Trophoblast cell (in vitro differentiated cells and primary cell): Measurements from ENCODE around the gene ABLIM2.

Source experiments
- DNase-seq, 2 donors: peaks; one replicate each; pipeline ENCODE4 v3.0.0-alpha.2; 2016
- H2AFZ ChIP-seq: 2 replicates; pipeline ENCODE4 v1.6.1; 2013; ENCODE audit warnings: low read length, moderate library complexity, mild to moderate bottlenecking; ENCODE audit not compliant: insufficient read depth, poor library complexity
- H2AK5ac ChIP-seq: 2 replicates; pipeline ENCODE4 v1.6.1; 2013; ENCODE audit warnings: mild to moderate bottlenecking, low read length
- H2BK120ac ChIP-seq: 2 replicates; pipeline ENCODE4 v1.6.1; 2013; ENCODE audit warnings: low read length, mild to moderate bottlenecking, moderate library complexity; ENCODE audit not compliant: insufficient read depth, poor library complexity
- H2BK12ac ChIP-seq: 2 replicates; pipeline ENCODE4 v1.6.1; 2013; ENCODE audit warnings: mild to moderate bottlenecking, low read length, moderate library complexity
- H2BK5ac ChIP-seq: 2 replicates; pipeline ENCODE4 v1.6.1; 2013; ENCODE audit warnings: low read length, low read depth, moderate library complexity, mild to moderate bottlenecking; ENCODE audit not compliant: poor library complexity
- H3K14ac ChIP-seq: 2 replicates; pipeline ENCODE4 v1.6.1; 2013; ENCODE audit warnings: mild to moderate bottlenecking, low read length
- H3K18ac ChIP-seq: 2 replicates; pipeline ENCODE4 v1.6.1; 2013; ENCODE audit warnings: mild to moderate bottlenecking, low read length
- H3K23ac ChIP-seq: 2 replicates; pipeline ENCODE4 v1.6.1; 2013; ENCODE audit warnings: low read length
- H3K27ac ChIP-seq: 2 replicates; pipeline ENCODE4 v1.5.1; 2013; ENCODE audit warnings: low read depth, mild to moderate bottlenecking, inconsistent platforms, low read length, moderate library complexity
- H3K27me3 ChIP-seq: 2 replicates; pipeline ENCODE4 v1.6.1; 2013; ENCODE audit warnings: inconsistent platforms, mild to moderate bottlenecking, low read length, moderate library complexity; ENCODE audit not compliant: insufficient read depth
- H3K36me3 ChIP-seq, 2 experiments: 1 replicate in 1 of 2; 2 replicates in 1 of 2; pipeline ENCODE4 v1.6.1; 2013; ENCODE audit warnings: low read length in 2 of 2, mild to moderate bottlenecking in 2 of 2, moderate library complexity in 1 of 2; ENCODE audit not compliant: insufficient read depth in 2 of 2, control insufficient read depth in 1 of 2
- H3K4ac ChIP-seq: 2 replicates; pipeline ENCODE4 v1.6.1; 2013; ENCODE audit warnings: low read depth, mild to moderate bottlenecking, low read length, moderate library complexity
- H3K4me1 ChIP-seq, 2 experiments: 1 replicate in 1 of 2; 2 replicates in 1 of 2; pipeline ENCODE4 v1.6.1; 2013; ENCODE audit warnings: low read length in 2 of 2, mild to moderate bottlenecking in 2 of 2, moderate library complexity in 1 of 2; ENCODE audit not compliant: insufficient read depth in 2 of 2, control insufficient read depth in 1 of 2
- H3K4me2 ChIP-seq: 2 replicates; pipeline ENCODE4 v1.6.1; 2013; ENCODE audit warnings: inconsistent platforms, mild to moderate bottlenecking, low read length, moderate library complexity
- H3K4me3 ChIP-seq: 2 replicates; pipeline ENCODE4 v1.5.1; 2013; ENCODE audit warnings: mild to moderate bottlenecking, low read depth, low read length, inconsistent platforms
- H3K79me1 ChIP-seq: one replicate; pipeline ENCODE4 v1.6.1; 2013; ENCODE audit warnings: low read length
- H3K79me2 ChIP-seq: 2 replicates; pipeline ENCODE4 v1.6.1; 2013; ENCODE audit warnings: low read length, mild to moderate bottlenecking; ENCODE audit not compliant: control insufficient read depth, insufficient read depth, poor library complexity
- H3K9ac ChIP-seq: 2 replicates; pipeline ENCODE4 v1.6.1; 2013; ENCODE audit warnings: mild to moderate bottlenecking, low read length
- H3K9me3 ChIP-seq: 2 replicates; pipeline ENCODE4 v1.6.1; 2013; ENCODE audit warnings: low read depth, mild to moderate bottlenecking, control low read depth, inconsistent platforms, low read length; ENCODE audit not compliant: insufficient read depth
- H4K12ac ChIP-seq: 2 replicates; pipeline ENCODE4 v1.6.1; 2013; ENCODE audit warnings: low read depth, mild to moderate bottlenecking, low read length, moderate library complexity
- H4K8ac ChIP-seq: 2 replicates; pipeline ENCODE4 v1.6.1; 2013; ENCODE audit warnings: low read depth, mild to moderate bottlenecking, low read length, moderate library complexity
- H4K91ac ChIP-seq: one replicate; pipeline ENCODE4 v1.6.1; 2013; ENCODE audit warnings: low read depth, mild to moderate bottlenecking, low read length, moderate library complexity
- WGBS: extraction: QIAGEN DNeasy Blood & Tissue Kit; methylation state at CpG from one replicate; pipeline ENCODE4 v1.1.7; 2013; ENCODE audit warnings: missing lambda C conversion rate; ENCODE audit not compliant: insufficient read length, insufficient coverage; ENCODE audit errors: extremely low coverage; 5-methylcytosine and 5-hydroxymethylcytosine counted together

The ABLIM2 gene

GRCh38 chr4:7939377-7940108 is 219.1 kb downstream of the ABLIM2 start, which contains the start of gene AFAP1:
TSS of gene AFAP1 (minus strand) at chr4:7939861. CDS start at chr4:7872078, 67,783 bp downstream.
- H4K12ac ChIP-seq = peak within 1 kb of the TSS; percentile 94
- no peaks in the 10 kb centered on the region for H3K36me3 ChIP-seq
- peak within 1 kb of the TSS; percentile 95 for H2BK5ac ChIP-seq
- H3K23ac ChIP-seq = no peak within 1 kb of the TSS
- no CpG with 5 or more reads among the region's 96 CpGs for WGBS
- peaks cover 25% of the 10 kb centered on the region for H3K79me1 ChIP-seq
- peak within 1 kb of the TSS; percentile 93 for H3K4me3 ChIP-seq
- H2BK120ac ChIP-seq = peak within 1 kb of the TSS; percentile 97
- H3K9ac ChIP-seq = peak within 1 kb of the TSS; percentile 79
- H3K4me1 ChIP-seq = peaks cover 20 to 27% of the 10 kb centered on the region in 2 experiments
- DNase-seq = peak; percentile 85 to 93
- peak within 1 kb of the TSS; percentile 97 for H3K18ac ChIP-seq
- peak within 1 kb of the TSS; percentile 92 for H2AFZ ChIP-seq
- peaks cover 14% of the 10 kb centered on the region for H3K79me2 ChIP-seq
- peak within 1 kb of the TSS; percentile 83 for H3K4me2 ChIP-seq
- H3K27ac ChIP-seq = peak within 1 kb of the TSS; percentile 79
- H2AK5ac ChIP-seq = peak within 1 kb of the TSS; percentile 97
- H3K4ac ChIP-seq = peak within 1 kb of the TSS; percentile 99
- peak within 1 kb of the TSS; percentile 98 for H4K8ac ChIP-seq
- peak within 1 kb of the TSS; percentile 96 for H2BK12ac ChIP-seq
- peak within 1 kb of the TSS; percentile 100 for H3K14ac ChIP-seq
- no peaks in the 10 kb centered on the region for H3K27me3 ChIP-seq
- peak within 1 kb of the TSS; percentile 98 for H4K91ac ChIP-seq
- H3K9me3 ChIP-seq = no peaks in the 10 kb centered on the region

GRCh38 chr4:7938609-7939376 is 219.8 kb downstream of the ABLIM2 start:
- peak overlapping the region; percentile 99 for H3K4ac ChIP-seq
- peak overlapping the region; percentile 90 for H4K8ac ChIP-seq
- peaks cover 20 to 34% of the 10 kb centered on the region in 2 experiments for H3K4me1 ChIP-seq
- peak overlapping the region; percentile 97 for H4K91ac ChIP-seq
- H3K4me2 ChIP-seq = peak overlapping the region; percentile 83
- H3K79me1 ChIP-seq = peaks cover 25% of the 10 kb centered on the region
- peak overlapping the region; percentile 97 for H3K18ac ChIP-seq
- H3K9ac ChIP-seq = peak overlapping the region; percentile 79
- H4K12ac ChIP-seq = peak overlapping the region; percentile 88
- peak overlapping the region; percentile 95 for H2BK5ac ChIP-seq
- peak overlapping the region; percentile 91 for H2BK120ac ChIP-seq
- H3K27ac ChIP-seq = peak overlapping the region; percentile 78
- no peaks in the 10 kb centered on the region for H3K36me3 ChIP-seq
- peaks cover 14% of the 10 kb centered on the region for H3K79me2 ChIP-seq
- DNase-seq = peak; percentile 14 to 40
- no peaks in the 10 kb centered on the region for H3K9me3 ChIP-seq
- H3K23ac ChIP-seq = no peak overlapping the region
- WGBS = no CpG with 5 or more reads among the region's 75 CpGs
- H3K14ac ChIP-seq = peak overlapping the region; percentile 100
- H2AFZ ChIP-seq = peak overlapping the region; percentile 88
- H2AK5ac ChIP-seq = peak overlapping the region; percentile 97
- peak overlapping the region; percentile 93 for H3K4me3 ChIP-seq
- H3K27me3 ChIP-seq = no peaks in the 10 kb centered on the region
- H2BK12ac ChIP-seq = peak overlapping the region; percentile 62

DNA sequence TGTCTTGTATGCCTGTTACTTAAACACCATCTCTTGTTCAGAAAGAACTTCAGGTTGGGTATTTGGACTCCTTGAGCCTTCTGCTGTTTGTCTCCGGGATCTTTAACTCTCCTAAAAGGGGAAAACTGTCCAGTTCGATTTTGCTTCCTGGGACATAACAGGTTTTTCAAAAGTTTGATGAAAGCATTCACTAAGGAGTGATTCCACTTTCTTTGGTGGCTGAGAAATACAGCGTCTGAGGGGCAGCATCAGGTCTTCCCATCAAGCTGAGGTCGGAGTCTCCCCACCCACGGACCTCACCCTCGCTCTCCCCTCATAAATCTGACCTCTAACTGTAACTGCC is 220.4 kb downstream of the ABLIM2 start:
- H3K79me2 ChIP-seq = peaks cover 14% of the 10 kb centered on the region
- H3K18ac ChIP-seq = no peak overlapping the region
- H3K27ac ChIP-seq = no peak overlapping the region
- H2AFZ ChIP-seq = no peak overlapping the region
- H3K9ac ChIP-seq = peak overlapping the region; percentile 49
- no peak for DNase-seq
- H3K4me1 ChIP-seq = peaks cover 20 to 36% of the 10 kb centered on the region in 2 experiments
- no peak overlapping the region for H2BK12ac ChIP-seq
- no CpG with 5 or more reads among the region's 6 CpGs for WGBS
- H2BK5ac ChIP-seq = no peak overlapping the region
- H3K79me1 ChIP-seq = peaks cover 25% of the 10 kb centered on the region
- H2AK5ac ChIP-seq = no peak overlapping the region
- no peak overlapping the region for H4K8ac ChIP-seq
- no peaks in the 10 kb centered on the region for H3K9me3 ChIP-seq
- no peak overlapping the region for H4K12ac ChIP-seq
- H3K36me3 ChIP-seq = no peaks in the 10 kb centered on the region
- no peak overlapping the region for H3K23ac ChIP-seq
- H3K27me3 ChIP-seq = no peaks in the 10 kb centered on the region
- H4K91ac ChIP-seq = no peak overlapping the region
- H3K4me3 ChIP-seq = peak overlapping the region; percentile 93
- H3K14ac ChIP-seq = no peak overlapping the region
- H2BK120ac ChIP-seq = no peak overlapping the region
- peak overlapping the region; percentile 83 for H3K4me2 ChIP-seq
- peak overlapping the region; percentile 49 for H3K4ac ChIP-seq

DNA sequence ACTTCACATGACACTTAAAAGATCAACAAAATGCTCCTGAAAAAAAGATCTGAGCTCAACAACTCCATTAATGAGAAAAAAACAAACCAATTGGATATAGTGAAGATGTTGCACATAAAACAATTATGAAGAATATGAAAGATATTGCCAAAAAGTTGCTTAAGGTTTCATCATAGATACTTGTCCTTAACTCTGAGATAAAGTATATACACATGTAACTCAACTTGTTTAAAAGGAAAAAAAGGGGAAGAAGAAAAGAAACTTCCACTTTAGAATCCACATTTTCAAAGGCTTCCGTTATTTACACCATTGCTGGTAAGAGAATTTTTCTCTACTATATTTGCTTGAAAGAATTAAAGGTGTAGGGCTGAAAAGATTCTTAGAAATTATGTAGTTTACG is 221.6 kb downstream of the ABLIM2 start:
- Histone ChIP-seq H2AFZ (no peak overlapping the region), H3K4me1 (peaks cover 20 to 33% of the 10 kb centered on the region in 2 experiments), H2BK5ac (no peak overlapping the region), H3K18ac (no peak overlapping the region), H3K36me3 (no peaks in the 10 kb centered on the region), H3K4me3 (no peak overlapping the region), H2BK120ac (no peak overlapping the region), H3K27ac (no peak overlapping the region), H3K79me2 (peaks cover 17% of the 10 kb centered on the region), H3K9ac (no peak overlapping the region), H3K9me3 (no peaks in the 10 kb centered on the region), H3K79me1 (peaks cover 25% of the 10 kb centered on the region), H2AK5ac (no peak overlapping the region), H4K91ac (no peak overlapping the region), H3K27me3 (no peaks in the 10 kb centered on the region), H3K4me2 (no peak overlapping the region), H4K12ac (no peak overlapping the region), H3K23ac (no peak overlapping the region), H3K4ac (no peak overlapping the region), H4K8ac (no peak overlapping the region), H2BK12ac (no peak overlapping the region), H3K14ac (no peak overlapping the region)
- no CpG with 5 or more reads among the region's 2 CpGs for WGBS
- peak in 1 of 2 donors; percentile 36 for DNase-seq
